HG02571 (cell line): ENCODE results near the gene ZBTB11.
"Not testable (repeated sequence)": the region's sequence is repeated elsewhere in the genome, so short reads cannot be mapped to it uniquely, and the experiment has no call there.

Experiments used
- ATAC-seq: cut with Tn5 transposase; IDR thresholded peaks from one replicate; pipeline ENCODE4 v1.9.1; 2021; ENCODE audit warnings: mild to moderate bottlenecking, moderate library complexity; ENCODE audit not compliant: unreplicated experiment

The ZBTB11 gene

GRCh38 chr3:101676765-101677435 lies at the start of gene ZBTB11:
TSS of gene ZBTB11 (minus strand) at chr3:101677132. CDS start at chr3:101676914, 218 bp downstream.
- ATAC-seq, result peak; percentile 70

- no peak for ATAC-seq
Measured at GRCh38 chr3:101725890-101726275, 49.0 kb upstream of the ZBTB11 start.

- peak; percentile 18 for ATAC-seq
Measured at GRCh38 chr3:101725194-101725889, 48.4 kb upstream of the ZBTB11 start.

- ATAC-seq, result peak; percentile 89
Measured at GRCh38 chr3:101724329-101725193, 47.6 kb upstream of the ZBTB11 start, which contains the start of gene CEP97. TSS of gene CEP97 (plus strand) at chr3:101724614. CDS start at chr3:101724677, 63 bp downstream.

- ATAC-seq, result peak; percentile 42
Measured at GRCh38 chr3:101722394-101723173, 45.7 kb upstream of the ZBTB11 start.

GRCh38 chr3:101720851-101721840 lies 44.2 kb upstream of the ZBTB11 start:
- ATAC-seq, result no peak

- no peak for ATAC-seq
Measured at GRCh38 chr3:101719604-101720185, 42.8 kb upstream of the ZBTB11 start.

GRCh38 chr3:101718455-101718854 lies 41.5 kb upstream of the ZBTB11 start:
- no peak for ATAC-seq

GRCh38 chr3:101709126-101709525 lies 32.2 kb upstream of the ZBTB11 start:
- ATAC-seq, result no peak

GRCh38 chr3:101704639-101705038 lies 27.7 kb upstream of the ZBTB11 start:
- not testable (repeated sequence) for ATAC-seq

- ATAC-seq, result no peak
Measured at GRCh38 chr3:101703169-101703568, 26.2 kb upstream of the ZBTB11 start.

GRCh38 chr3:101702726-101703125 lies 25.8 kb upstream of the ZBTB11 start:
- no peak for ATAC-seq

- no peak for ATAC-seq
Measured at GRCh38 chr3:101701696-101702634, 25.0 kb upstream of the ZBTB11 start.

- ATAC-seq, result no peak
Measured at GRCh38 chr3:101695779-101696372, 18.9 kb upstream of the ZBTB11 start.

- not testable (repeated sequence) for ATAC-seq
Measured at GRCh38 chr3:101694836-101695235, 17.9 kb upstream of the ZBTB11 start.

- peak; percentile 67 for ATAC-seq
Measured at GRCh38 chr3:101693540-101693939, 16.6 kb upstream of the ZBTB11 start.
